Neural cell (in vitro differentiated cells): ENCODE data around the gene HPSE2. TPM values are rescaled to one million over a fixed set of nuclear protein-coding genes. Genes with fewer than 3 reads are reported as not detected.

ENCODE experiments used
- H2AFZ ChIP-seq: fragments of 200-600, 300-800 bp; sonication (generic), shearing (Covaris generic); 2 replicates; pipeline ENCODE4 v1.6.0; 2014; ENCODE audit warnings: low read depth, mild to moderate bottlenecking, antibody characterized with exemption, low read length, moderate library complexity
- H3F3A ChIP-seq: fragments of 200-600 bp; shearing (Covaris generic); 2 replicates; pipeline ENCODE4 v1.6.1; 2016; ENCODE audit warnings: mild to moderate bottlenecking, moderate library complexity, mixed read lengths, antibody characterized with exemption, low read length; ENCODE audit not compliant: insufficient read depth, poor library complexity, severe bottlenecking
- H3K27ac ChIP-seq: fragments of 200-600, 300-800 bp; sonication (generic), shearing (Covaris generic); 2 replicates; pipeline ENCODE4 v1.5.1; 2014; ENCODE audit warnings: mild to moderate bottlenecking, low read length, moderate library complexity
- H3K27me3 ChIP-seq: fragments of 300-800, 200-600 bp; sonication (generic), shearing (Covaris generic); 2 replicates; pipeline ENCODE4 v1.6.0; 2014; ENCODE audit warnings: mild to moderate bottlenecking, low read depth, low read length, moderate library complexity; ENCODE audit not compliant: insufficient read depth
- H3K36me3 ChIP-seq: fragments of 300-800, 200-600 bp; sonication (generic), shearing (Covaris generic); 2 replicates; pipeline ENCODE4 v1.5.1; 2014; ENCODE audit warnings: mild to moderate bottlenecking, antibody characterized with exemption, low read length, moderate library complexity; ENCODE audit not compliant: insufficient read depth
- H3K4me2 ChIP-seq: fragments of 300-800, 200-600 bp; sonication (generic), shearing (Covaris generic); 2 replicates; pipeline ENCODE4 v1.6.0; 2014; ENCODE audit warnings: mild to moderate bottlenecking, low read length
- H3K4me3 ChIP-seq: fragments of 300-800, 200-600 bp; sonication (generic), shearing (Covaris generic); 2 replicates; pipeline ENCODE4 v1.5.1; 2014; ENCODE audit warnings: mild to moderate bottlenecking, low read length, moderate library complexity
- H3K79me2 ChIP-seq: fragments of 200-600 bp; shearing (Covaris generic); replicated peaks from 2 replicates; pipeline ENCODE4 v1.6.0; 2014; ENCODE audit warnings: mild to moderate bottlenecking, low read length, moderate library complexity; ENCODE audit not compliant: insufficient read depth
- H3K9ac ChIP-seq: fragments of 300-800, 200-600 bp; sonication (generic), shearing (Covaris generic); 2 replicates; pipeline ENCODE4 v1.6.1; 2016; ENCODE audit warnings: mild to moderate bottlenecking, low read length, mixed read lengths
- H3K9me2 ChIP-seq: fragments of 200-600 bp; shearing (Covaris generic); 2 replicates; pipeline ENCODE4 v1.6.1; 2016; ENCODE audit warnings: mild to moderate bottlenecking, low read length, mixed read lengths; ENCODE audit not compliant: insufficient read depth
- H3K9me3 ChIP-seq: fragments of 200-600, 300-800 bp; sonication (generic), shearing (Covaris generic); 2 replicates; pipeline ENCODE4 v1.6.1; 2016; ENCODE audit warnings: mild to moderate bottlenecking, mixed run types, low read length, moderate library complexity, mixed read lengths
- H4K20me1 ChIP-seq: fragments of 200-600 bp; shearing (Covaris generic); 2 replicates; pipeline ENCODE4 v1.6.1; 2016; ENCODE audit warnings: mild to moderate bottlenecking, mixed run types; ENCODE audit not compliant: insufficient read depth
- EP300 ChIP-seq: fragments of 450-650 bp; conservative IDR thresholded peaks from 2 replicates; pipeline ENCODE4 v1.6.1; 2014; ENCODE audit warnings: antibody characterized with exemption, mild to moderate bottlenecking, moderate library complexity; ENCODE audit not compliant: poor library complexity, severe bottlenecking
- EZH2 ChIP-seq: fragments of 200-600, 300-800 bp; shearing (Covaris generic), sonication (generic); IDR thresholded peaks from 2 replicates; pipeline ENCODE4 v1.6.1; 2014; ENCODE audit warnings: antibody characterized with exemption, low read length, borderline replicate concordance, mild to moderate bottlenecking; ENCODE audit not compliant: insufficient read depth, poor library complexity, severe bottlenecking
- MXI1 ChIP-seq: fragments of 450-650 bp; conservative IDR thresholded peaks from 2 replicates; pipeline ENCODE4 v1.6.1; 2014; ENCODE audit warnings: antibody characterized with exemption, mild to moderate bottlenecking; ENCODE audit not compliant: poor library complexity, severe bottlenecking
- POLR2AphosphoS5 ChIP-seq: IDR thresholded peaks from 2 replicates; pipeline ENCODE4 v1.6.1; 2012
- RAD21 ChIP-seq: fragments of 450-650 bp; conservative IDR thresholded peaks from 2 replicates; pipeline ENCODE4 v1.6.1; 2014; ENCODE audit warnings: antibody characterized with exemption, mild to moderate bottlenecking, moderate library complexity
- SMC3 ChIP-seq: fragments of 450-650 bp; conservative IDR thresholded peaks from 2 replicates; pipeline ENCODE4 v1.6.1; 2014; ENCODE audit warnings: antibody characterized with exemption, mild to moderate bottlenecking, moderate library complexity; ENCODE audit not compliant: poor library complexity
- TAF1 ChIP-seq: IDR thresholded peaks from 2 replicates; pipeline ENCODE4 v1.6.1; 2012; ENCODE audit warnings: low read depth
- polyA plus RNA-seq: library from polyadenylated mRNA; depleted of rRNA; stranded (reverse); fragments of >200 nt; gene quantifications from 2 replicates; pipeline ENCODE4 v1.2.3, GENCODE V29; 2014
- TF ChIP-seq, protein P1 (sequence below): fragments of 450-650 bp; IDR thresholded peaks from 2 replicates; pipeline ENCODE4 v1.5.1; 2014; ENCODE audit warnings: antibody characterized with exemption, mild to moderate bottlenecking, moderate library complexity; ENCODE audit not compliant: poor library complexity, severe bottlenecking
- TF ChIP-seq, protein P2 (sequence below): IDR thresholded peaks from 2 replicates; pipeline ENCODE4 v1.6.1; 2012; ENCODE audit warnings: borderline replicate concordance

HPSE2 gene
- polyA plus RNA-seq, 1 donor from 2014 or later: not detected

DNA sequence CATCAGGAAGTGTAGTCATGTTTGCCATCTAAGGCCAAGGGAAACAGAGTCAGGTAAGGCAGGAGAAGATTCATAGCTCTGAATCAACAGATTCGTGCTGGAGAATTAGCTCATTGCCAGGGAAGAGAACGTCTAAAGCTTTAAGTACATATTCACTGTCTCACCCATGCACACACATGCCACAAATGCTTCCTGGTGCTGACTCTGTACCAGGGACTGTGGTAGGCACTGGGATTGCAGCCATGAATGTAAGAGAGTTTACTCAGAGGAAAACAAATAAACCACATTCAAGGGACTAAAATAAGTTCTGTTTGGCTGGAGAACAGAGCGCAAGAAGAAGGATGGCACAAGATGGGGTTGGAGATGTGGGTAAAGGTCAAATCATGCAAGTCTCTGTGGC is 699.1 kb downstream of the HPSE2 start:
- H3K27me3 ChIP-seq: no peaks in the 10 kb centered on the region
- H3K4me2 ChIP-seq: no peak overlapping the region
- no peaks in the 10 kb centered on the region for H3K9me2 ChIP-seq
- H2AFZ ChIP-seq: no peak overlapping the region
- H3K4me3 ChIP-seq: no peak overlapping the region
- no peaks in the 10 kb centered on the region for H3K36me3 ChIP-seq
- no peaks in the 10 kb centered on the region for H3K79me2 ChIP-seq
- no peak overlapping the region for H3K9ac ChIP-seq
- H4K20me1 ChIP-seq: no peaks in the 10 kb centered on the region
- no peaks in the 10 kb centered on the region for H3K9me3 ChIP-seq
- no peaks in the 10 kb centered on the region for H3F3A ChIP-seq
- TF ChIP-seq EP300 (no peak), POLR2AphosphoS5 (no peak), TAF1 (no peak), EZH2 (no peak), SMC3 (no peak), RAD21 (no peak), MXI1 (no peak)
- TF ChIP-seq, protein P1, sequence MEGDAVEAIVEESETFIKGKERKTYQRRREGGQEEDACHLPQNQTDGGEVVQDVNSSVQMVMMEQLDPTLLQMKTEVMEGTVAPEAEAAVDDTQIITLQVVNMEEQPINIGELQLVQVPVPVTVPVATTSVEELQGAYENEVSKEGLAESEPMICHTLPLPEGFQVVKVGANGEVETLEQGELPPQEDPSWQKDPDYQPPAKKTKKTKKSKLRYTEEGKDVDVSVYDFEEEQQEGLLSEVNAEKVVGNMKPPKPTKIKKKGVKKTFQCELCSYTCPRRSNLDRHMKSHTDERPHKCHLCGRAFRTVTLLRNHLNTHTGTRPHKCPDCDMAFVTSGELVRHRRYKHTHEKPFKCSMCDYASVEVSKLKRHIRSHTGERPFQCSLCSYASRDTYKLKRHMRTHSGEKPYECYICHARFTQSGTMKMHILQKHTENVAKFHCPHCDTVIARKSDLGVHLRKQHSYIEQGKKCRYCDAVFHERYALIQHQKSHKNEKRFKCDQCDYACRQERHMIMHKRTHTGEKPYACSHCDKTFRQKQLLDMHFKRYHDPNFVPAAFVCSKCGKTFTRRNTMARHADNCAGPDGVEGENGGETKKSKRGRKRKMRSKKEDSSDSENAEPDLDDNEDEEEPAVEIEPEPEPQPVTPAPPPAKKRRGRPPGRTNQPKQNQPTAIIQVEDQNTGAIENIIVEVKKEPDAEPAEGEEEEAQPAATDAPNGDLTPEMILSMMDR: no peak
- TF ChIP-seq, protein P2, sequence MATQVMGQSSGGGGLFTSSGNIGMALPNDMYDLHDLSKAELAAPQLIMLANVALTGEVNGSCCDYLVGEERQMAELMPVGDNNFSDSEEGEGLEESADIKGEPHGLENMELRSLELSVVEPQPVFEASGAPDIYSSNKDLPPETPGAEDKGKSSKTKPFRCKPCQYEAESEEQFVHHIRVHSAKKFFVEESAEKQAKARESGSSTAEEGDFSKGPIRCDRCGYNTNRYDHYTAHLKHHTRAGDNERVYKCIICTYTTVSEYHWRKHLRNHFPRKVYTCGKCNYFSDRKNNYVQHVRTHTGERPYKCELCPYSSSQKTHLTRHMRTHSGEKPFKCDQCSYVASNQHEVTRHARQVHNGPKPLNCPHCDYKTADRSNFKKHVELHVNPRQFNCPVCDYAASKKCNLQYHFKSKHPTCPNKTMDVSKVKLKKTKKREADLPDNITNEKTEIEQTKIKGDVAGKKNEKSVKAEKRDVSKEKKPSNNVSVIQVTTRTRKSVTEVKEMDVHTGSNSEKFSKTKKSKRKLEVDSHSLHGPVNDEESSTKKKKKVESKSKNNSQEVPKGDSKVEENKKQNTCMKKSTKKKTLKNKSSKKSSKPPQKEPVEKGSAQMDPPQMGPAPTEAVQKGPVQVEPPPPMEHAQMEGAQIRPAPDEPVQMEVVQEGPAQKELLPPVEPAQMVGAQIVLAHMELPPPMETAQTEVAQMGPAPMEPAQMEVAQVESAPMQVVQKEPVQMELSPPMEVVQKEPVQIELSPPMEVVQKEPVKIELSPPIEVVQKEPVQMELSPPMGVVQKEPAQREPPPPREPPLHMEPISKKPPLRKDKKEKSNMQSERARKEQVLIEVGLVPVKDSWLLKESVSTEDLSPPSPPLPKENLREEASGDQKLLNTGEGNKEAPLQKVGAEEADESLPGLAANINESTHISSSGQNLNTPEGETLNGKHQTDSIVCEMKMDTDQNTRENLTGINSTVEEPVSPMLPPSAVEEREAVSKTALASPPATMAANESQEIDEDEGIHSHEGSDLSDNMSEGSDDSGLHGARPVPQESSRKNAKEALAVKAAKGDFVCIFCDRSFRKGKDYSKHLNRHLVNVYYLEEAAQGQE: no peak
- H3K27ac ChIP-seq: no peak overlapping the region

DNA sequence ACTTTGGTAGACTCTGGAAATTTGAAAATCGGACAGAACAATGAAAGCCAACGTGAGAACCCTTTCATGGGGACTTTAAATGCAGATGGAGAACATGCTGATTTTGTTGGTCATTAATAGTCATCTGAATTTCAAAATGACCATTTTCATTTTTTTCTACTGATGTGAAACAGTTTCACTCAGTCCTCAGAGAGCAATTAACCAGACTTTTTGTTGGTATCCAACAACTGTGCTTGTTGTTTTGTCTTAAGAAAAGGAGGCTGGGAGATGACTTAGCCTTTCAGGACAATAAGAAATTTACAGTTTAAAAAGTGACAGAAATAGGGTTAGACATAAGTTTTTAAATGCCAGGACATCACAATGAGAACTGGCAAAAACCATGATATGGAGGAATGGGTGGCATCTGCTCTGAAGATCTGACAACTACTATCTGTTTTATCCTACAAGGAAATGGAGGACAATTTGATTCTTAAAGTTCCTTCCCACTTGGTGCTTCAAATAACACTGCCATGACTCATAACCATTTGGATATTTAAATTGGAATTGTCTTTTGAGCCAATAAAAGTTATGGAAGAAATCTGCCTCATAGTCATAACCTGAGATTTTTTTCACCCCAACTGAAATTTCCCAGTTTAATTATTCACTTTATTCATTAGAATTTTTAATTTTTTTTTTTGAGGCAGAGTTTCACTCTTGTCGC is 701.8 kb downstream of the HPSE2 start:
- H3K9me3 ChIP-seq: no peaks in the 10 kb centered on the region
- H3K9me2 ChIP-seq: no peaks in the 10 kb centered on the region
- H3F3A ChIP-seq: no peaks in the 10 kb centered on the region
- H3K4me3 ChIP-seq: no peak overlapping the region
- no peak overlapping the region for H3K27ac ChIP-seq
- H4K20me1 ChIP-seq: no peaks in the 10 kb centered on the region
- no peak overlapping the region for H3K4me2 ChIP-seq
- H3K9ac ChIP-seq: no peak overlapping the region
- no peaks in the 10 kb centered on the region for H3K27me3 ChIP-seq
- H3K36me3 ChIP-seq: no peaks in the 10 kb centered on the region
- no peak for TF ChIP-seq MXI1
- TF ChIP-seq SMC3: no peak
- no peak for TF ChIP-seq EP300
- no peak for TF ChIP-seq POLR2AphosphoS5
- no peak for TF ChIP-seq TAF1
- TF ChIP-seq, protein P2: no peak
- TF ChIP-seq, protein P1: no peak
- TF ChIP-seq EZH2: no peak
- TF ChIP-seq RAD21: no peak
- no peaks in the 10 kb centered on the region for H3K79me2 ChIP-seq
- no peak overlapping the region for H2AFZ ChIP-seq
